ENCODE data around the gene ATP2C1.

GRCh38 chr3:131018970-131019369 lies 125.1 kb downstream of the ATP2C1 start:
- TF ChIP-seq, protein P1, sequence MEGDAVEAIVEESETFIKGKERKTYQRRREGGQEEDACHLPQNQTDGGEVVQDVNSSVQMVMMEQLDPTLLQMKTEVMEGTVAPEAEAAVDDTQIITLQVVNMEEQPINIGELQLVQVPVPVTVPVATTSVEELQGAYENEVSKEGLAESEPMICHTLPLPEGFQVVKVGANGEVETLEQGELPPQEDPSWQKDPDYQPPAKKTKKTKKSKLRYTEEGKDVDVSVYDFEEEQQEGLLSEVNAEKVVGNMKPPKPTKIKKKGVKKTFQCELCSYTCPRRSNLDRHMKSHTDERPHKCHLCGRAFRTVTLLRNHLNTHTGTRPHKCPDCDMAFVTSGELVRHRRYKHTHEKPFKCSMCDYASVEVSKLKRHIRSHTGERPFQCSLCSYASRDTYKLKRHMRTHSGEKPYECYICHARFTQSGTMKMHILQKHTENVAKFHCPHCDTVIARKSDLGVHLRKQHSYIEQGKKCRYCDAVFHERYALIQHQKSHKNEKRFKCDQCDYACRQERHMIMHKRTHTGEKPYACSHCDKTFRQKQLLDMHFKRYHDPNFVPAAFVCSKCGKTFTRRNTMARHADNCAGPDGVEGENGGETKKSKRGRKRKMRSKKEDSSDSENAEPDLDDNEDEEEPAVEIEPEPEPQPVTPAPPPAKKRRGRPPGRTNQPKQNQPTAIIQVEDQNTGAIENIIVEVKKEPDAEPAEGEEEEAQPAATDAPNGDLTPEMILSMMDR (IDR thresholded peaks at IDR 0.05) = no peak
- no peak for TF ChIP-seq EZH2 (IDR thresholded peaks at IDR 0.05)
- TF ChIP-seq EZH2phosphoT487 (IDR thresholded peaks at IDR 0.05) = no peak
